GM21825 (cell line): ENCODE data around the gene CYB561D2.
A peak's percentile ranks its signal among the peaks of the same experiment; 100 is the strongest.
"Not testable (repeated sequence)": the region's sequence is repeated elsewhere in the genome, so short reads cannot be mapped to it uniquely, and the experiment has no call there.

Experiments used
- ATAC-seq: cut with Tn5 transposase; IDR thresholded peaks from one replicate; pipeline ENCODE4 v1.9.1; 2021; ENCODE audit warnings: mild to moderate bottlenecking, moderate library complexity; ENCODE audit not compliant: unreplicated experiment

The CYB561D2 gene

GRCh38 chr3:50350527-50351322 lies at the start of gene CYB561D2, which contains the start of gene NPRL2:
CYB561D2 (plus strand) TSS chr3:50350862; CDS start chr3:50351434, 572 bp downstream.
NPRL2 (minus strand) TSS chr3:50350775; CDS start chr3:50350652, 123 bp downstream.
- peak; percentile 78 for ATAC-seq

DNA sequence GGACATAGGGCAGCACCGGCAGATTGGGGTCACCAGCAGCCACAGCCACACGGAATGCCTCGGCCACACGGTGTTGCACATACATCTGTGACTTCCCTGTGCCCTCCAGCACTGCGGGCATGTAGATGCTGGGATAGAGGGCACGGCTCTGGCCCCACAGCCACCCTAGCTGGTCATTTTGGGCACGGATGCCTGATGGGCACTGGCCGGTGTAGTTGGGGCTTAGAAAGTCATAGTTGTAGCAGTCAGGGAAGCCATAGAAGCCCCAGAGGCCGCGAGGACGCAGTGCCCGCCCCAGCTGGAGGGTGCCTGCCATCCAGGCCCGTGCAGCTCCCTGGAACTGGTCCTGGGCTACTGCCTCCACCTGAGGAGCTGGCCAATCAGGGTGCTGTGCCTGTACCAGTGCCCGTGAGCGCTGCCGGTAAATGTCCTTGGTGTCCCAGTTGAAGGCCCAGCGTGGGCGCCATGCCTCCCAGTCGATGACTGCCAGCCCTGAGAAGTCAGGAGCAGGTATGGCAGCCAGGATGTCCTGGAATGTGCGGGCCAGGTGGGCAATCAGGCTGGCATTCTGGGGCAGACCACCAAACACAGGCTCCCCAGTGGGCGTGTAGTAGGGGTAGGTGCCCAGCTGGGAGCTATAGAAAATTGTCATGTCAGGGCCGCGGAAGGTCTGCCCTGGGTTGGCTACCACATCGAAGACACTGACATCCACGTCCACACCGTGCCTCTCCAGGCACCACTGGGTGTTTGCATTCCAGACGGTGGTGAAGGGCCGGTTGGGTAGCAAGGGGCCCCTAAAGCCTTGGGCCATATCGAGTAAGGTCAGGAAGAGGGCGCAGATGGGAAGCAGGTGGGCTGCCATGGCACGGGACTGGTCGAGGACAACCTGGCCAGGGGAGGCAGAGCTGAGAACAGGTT lies 48.3 kb upstream of the CYB561D2 start:
- ATAC-seq, result no peak

DNA sequence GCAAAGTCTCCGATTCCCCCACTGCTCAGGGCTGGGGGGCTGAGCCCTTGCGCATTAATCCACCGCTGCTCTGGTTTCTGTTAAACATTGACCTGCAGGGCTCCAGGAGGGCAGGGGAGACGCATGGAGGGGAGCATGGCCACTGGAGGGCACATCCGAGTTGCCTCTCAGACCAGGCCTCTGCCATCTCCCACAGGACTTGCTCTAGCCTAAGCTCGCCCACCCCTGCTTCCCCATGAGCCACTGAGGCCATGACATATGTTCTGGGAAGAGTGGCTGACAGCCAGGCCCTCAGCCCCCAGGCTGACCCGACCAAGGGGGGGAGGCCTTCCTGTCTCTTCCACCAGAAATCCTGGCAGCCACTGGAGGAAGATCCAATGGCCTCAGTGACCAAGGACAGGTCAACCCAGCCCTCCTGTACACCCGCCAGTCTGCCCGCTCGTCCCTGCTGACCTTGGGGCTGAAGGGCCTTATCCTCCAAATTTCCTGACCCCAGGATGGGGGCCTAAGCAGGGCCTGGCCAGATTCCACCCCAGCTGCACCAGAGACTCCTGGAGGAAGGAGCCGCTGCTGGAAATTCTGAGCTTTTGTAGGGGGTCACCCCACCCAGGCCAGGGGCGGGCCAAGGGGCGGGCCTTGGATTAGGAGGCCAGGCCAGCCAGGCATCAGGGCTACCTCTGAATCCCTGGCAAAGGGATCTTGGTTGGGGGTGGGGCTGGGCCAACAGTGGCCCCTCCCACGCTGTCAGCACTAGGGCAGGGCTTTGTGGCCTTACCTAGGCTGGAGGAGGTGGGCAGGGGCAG lies 47.4 kb upstream of the CYB561D2 start, which contains the start of gene HYAL1:
Gene HYAL1 (minus strand): TSS at position 562 of the 803 bp plus-strand sequence. CDS start 618 bp downstream, outside the sequence.
- ATAC-seq, result no peak

GRCh38 chr3:50304601-50305000 lies 46.1 kb upstream of the CYB561D2 start:
- ATAC-seq, result no peak

- not testable (repeated sequence) for ATAC-seq
Observed at GRCh38 chr3:50312041-50312440, 38.6 kb upstream of the CYB561D2 start.

- ATAC-seq, result no peak
Observed at GRCh38 chr3:50314342-50314741, 36.3 kb upstream of the CYB561D2 start.

GRCh38 chr3:50314816-50315215 lies 35.8 kb upstream of the CYB561D2 start:
- ATAC-seq, result no peak

- ATAC-seq, result no peak
Observed at GRCh38 chr3:50316657-50317242, 33.9 kb upstream of the CYB561D2 start.

DNA sequence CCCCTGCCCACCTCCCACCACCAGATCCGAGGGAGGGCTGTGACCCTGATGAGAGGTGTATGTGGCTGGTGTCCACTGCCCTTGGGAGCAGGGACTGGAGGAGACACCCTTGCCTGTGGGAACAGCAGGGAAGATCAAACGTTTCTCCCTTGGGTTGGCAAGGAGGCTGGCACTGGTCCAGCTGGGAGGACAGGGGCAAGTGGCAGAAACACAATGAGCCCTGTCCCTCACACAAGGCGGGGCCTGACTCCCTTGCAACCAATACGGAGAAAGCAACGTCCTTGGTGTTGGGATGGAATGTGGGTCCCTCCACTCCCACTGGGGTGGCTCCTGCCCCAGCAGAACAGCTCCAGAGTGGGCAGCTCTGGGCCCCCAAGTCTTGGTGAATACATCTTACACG lies 33.4 kb upstream of the CYB561D2 start:
- ATAC-seq, result no peak

GRCh38 chr3:50318163-50318562 lies 32.5 kb upstream of the CYB561D2 start:
- ATAC-seq, result no peak

DNA sequence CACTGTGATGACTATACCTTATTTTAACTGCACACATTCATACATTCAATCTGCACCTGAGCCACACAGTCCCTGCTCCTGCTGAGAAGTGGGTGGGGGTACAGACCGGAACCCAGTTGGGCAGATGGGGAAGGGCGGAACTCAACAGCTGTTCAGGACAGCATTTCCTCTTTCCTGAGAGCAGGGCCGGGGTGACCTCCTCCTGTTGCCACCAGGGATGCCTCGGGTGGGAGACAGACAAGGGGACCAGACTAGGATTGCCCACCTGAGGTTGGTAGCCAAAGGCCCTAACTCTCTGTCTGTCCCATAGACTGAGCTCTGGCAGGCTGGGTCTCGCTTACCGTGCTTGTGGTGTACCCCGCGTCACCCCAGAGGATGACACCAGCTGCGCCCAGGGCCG lies 32.0 kb upstream of the CYB561D2 start:
- no peak for ATAC-seq

DNA sequence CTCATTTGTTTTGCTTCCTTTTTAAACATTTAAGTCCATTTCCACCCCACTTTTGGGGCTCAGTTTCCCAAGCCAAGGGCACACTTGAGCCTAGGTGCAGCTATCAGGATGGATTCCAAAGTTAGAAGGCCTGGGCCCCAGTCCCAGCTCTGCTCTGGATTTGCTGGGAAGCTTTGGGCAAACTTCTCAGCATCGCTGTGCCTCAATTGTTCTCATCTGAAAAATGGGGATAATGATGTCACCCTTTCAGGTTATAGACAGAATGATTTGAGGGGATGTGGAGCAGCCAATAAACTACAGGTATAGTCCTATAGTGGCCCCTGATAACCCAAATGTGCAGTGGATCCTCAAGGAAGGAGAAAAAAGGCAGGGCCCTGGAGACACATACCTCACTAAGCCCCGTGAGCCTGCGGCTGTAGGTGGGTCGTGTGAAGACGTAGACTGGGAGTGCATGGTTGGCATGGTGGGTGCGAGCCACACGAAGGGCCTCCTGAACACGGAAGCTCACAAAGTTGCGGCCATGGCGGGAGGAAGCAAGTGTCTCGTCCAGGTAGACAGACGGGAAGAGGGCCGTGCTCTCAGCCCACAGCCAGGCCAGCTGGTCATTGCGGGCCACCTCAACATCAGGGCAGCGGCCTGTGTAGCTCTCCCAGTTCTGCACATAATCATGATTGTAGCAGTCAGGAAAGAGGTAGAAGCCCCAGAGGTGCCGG lies 31.3 kb upstream of the CYB561D2 start:
- ATAC-seq, result no peak

DNA sequence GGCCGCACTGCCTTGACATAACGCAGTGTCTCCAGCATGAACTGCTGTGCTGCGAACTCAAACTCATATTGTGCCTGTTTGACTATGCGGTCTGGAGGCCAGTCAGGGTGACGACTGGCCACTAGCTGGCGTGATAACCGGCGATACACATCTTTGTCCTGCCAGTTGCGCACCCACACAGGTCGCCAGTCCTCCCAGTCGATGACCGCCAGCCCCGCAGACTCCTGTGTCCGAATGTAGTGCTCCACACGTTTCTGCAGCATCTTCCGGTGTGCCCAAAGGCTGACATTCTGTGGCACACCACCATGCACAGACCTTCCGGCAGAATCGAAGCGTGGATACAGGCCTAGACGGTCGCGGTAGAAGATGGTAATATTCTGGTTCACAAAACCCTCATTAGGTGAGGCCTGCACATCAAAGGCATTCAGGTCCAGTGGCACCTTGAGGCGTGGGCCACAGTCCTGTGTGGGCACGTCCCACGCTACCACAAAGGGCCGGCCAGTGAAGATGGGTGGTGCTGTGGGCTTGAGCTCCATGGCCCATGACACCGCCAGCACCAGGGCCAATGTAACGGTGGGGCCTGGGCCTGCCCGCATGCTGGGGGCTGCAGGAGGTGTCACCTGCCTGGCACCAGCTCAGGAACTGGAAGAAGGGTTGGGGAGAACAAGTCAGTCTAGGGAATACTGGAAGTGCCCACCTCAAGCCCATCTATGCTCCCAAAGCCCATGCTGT lies 30.6 kb upstream of the CYB561D2 start:
- ATAC-seq, result no peak

DNA sequence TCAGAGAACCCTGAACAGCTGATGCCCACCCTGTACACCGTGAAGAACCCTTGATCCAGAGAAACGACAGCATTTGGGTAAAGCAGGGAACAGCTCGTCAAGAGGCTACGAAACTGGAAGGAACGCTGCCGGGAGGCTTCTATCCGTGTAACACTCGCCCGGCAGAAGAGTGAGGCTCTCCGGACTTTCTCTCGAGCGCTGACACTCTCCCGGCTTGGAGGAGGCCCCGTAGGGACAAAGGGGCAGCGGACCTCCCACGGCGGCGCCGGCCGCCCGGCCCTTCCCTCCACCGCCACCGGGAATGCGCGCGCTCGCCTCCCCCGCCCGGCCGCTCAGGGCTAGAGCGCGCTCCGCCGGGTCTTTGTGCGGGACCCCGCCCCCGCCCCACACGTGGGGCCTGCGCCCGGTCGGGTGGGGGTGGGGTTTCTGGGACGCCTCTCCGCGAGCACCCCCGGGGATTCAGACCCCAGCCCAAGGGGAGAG lies 29.8 kb upstream of the CYB561D2 start:
- ATAC-seq, result peak; percentile 34

DNA sequence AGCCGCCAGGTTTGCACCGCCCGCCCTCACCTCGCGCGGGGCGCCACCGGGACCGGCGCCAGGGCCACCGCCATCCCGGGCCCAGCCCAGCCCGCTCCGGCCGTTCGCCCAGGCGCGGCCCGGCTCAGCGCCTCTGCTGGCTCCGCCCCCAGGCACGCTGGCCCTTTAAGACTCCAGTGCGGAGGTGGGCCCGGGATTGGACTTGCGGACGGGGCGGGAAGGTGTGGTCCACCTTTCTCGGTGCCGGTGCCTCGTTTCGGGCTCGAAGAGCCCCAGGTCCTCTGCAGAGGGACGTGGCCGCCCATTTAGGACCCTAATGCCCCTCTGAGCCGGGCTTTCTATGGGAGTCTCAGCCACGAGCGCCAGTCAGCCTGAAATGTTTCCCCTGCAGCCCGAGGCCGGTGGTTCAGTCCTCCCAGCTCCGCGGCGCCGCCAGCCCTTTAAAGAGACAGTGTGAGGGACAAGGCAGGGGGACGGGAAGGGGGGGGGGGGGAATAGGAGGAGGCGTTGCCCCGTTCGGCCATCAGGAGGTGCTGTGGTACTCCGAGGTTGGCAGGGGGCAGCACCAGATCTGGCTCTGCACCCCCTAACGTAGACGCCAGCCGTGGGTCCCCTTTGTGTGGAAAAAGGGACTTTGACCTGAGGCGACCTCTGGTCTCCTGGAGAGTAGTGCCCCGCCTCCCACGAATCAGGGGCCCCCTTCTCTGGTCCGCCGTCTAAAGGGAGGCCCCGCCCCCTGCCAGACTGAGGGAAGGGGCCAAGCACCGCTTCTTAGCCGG lies 29.1 kb upstream of the CYB561D2 start:
- ATAC-seq, result peak; percentile 71

DNA sequence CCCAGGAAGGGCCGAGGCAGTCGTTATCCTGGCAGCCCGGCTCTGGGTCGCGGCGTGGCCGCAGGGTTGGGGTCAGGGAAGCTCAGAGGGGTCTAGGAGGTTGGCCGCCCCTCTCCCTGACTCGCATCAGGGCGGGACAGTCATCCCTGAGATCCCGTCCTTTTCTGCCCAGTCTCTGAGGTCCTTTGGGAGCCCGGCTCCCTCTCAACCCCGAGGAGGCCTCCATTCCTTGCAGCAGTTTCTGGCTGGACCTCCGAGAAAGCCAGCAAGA lies 28.6 kb upstream of the CYB561D2 start:
- ATAC-seq, result no peak

DNA sequence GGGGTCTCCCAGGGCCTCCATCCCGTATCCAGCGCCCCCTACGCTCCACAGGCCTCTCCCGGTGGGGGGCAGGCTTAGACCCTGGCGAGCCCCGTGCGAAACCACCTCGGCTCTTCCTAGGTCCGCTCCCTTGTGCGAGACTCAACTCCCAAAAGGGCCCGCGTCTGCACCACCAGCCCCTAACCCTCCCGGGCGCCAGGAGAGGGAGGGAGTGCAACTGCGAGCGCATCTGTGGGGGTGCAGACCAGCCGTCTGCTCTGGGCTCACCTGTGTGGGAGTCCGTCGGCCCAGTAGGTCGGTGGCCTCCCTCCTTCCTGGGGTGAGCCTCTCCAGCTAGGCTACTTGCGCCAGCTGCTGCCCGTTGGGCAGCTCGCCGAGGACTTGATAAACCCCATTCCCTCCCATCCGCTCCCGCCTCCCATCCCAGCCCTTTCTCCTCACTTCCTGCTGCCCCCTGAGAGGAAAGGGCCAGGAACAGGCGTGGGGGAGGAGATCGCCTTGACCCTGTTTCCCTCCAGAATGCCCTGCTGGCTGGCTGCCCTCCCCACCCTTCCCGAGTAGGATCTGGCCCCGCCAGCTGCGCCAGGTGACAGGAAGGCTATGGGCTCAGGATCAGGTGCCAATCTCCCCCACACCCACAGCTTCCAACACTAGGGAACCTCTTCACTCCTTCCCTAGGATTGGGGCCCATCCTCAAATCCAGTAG lies 28.1 kb upstream of the CYB561D2 start, which contains the start of gene HYAL2:
Gene HYAL2 (minus strand): TSS at position 360 of the 706 bp plus-strand sequence. CDS start 2,256 bp downstream, outside the sequence.
- ATAC-seq, result no peak
